Endometrial microvascular endothelial cells (primary cell): ENCODE measurements around the gene CLDN22. TPM values are rescaled to one million over a fixed set of nuclear protein-coding genes. Genes with fewer than 3 reads are reported as not detected.

ENCODE experiments used
- in situ Hi-C: cut with HindIII; loops from 2 replicates; pipeline ENCODE4 v1.10.0; 2017; ENCODE audit warnings: low sequenced_read_pairs, low pct_unique_long_range_greater_than_20kb; ENCODE audit errors: inconsistent ontology term
- total RNA-seq: library from RNA; depleted of rRNA; stranded (reverse); fragments of >200 nt; gene quantifications from one replicate; pipeline ENCODE4 v1.2.3, GENCODE V29; 2015; ENCODE audit errors: inconsistent ontology term

Gene CLDN22
- total RNA-seq, 1 donor from 2014 or later, result not detected

GRCh38 chr4:183291070-183291469 lies 29.0 kb downstream of the CLDN22 start:
- in situ Hi-C loops, result no loop called here

GRCh38 chr4:183289688-183290087 lies 30.4 kb downstream of the CLDN22 start:
- in situ Hi-C loops, result no loop called here

- in situ Hi-C loops, result no loop called here
Observed at GRCh38 chr4:183288955-183289354, 31.1 kb downstream of the CLDN22 start.

GRCh38 chr4:183287677-183288076 lies 32.4 kb downstream of the CLDN22 start:
- in situ Hi-C loops, result no loop called here

GRCh38 chr4:183287309-183287659 lies 32.8 kb downstream of the CLDN22 start:
- in situ Hi-C loops, result no loop called here

GRCh38 chr4:183286590-183287308 lies 33.3 kb downstream of the CLDN22 start:
- in situ Hi-C loops, result no loop called here

GRCh38 chr4:183285886-183286285 lies 34.2 kb downstream of the CLDN22 start:
- in situ Hi-C loops, result no loop called here

- in situ Hi-C loops, result no loop called here
Observed at GRCh38 chr4:183284965-183285364, 35.1 kb downstream of the CLDN22 start.

- in situ Hi-C loops, result no loop called here
Observed at GRCh38 chr4:183284258-183284785, 35.8 kb downstream of the CLDN22 start.

GRCh38 chr4:183276106-183276505 lies 44.0 kb downstream of the CLDN22 start:
- in situ Hi-C loops, result no loop called here

GRCh38 chr4:183272384-183272783 lies 47.7 kb downstream of the CLDN22 start:
- in situ Hi-C loops, result loop anchor here (25.0 kb wide), 1 partner anchor 335 kb away; no protein-coding TSS in a partner anchor

- in situ Hi-C loops, result loop anchor here (25.0 kb wide), 1 partner anchor 331 kb away; no protein-coding TSS in a partner anchor
Observed at GRCh38 chr4:183268556-183268955, 51.5 kb downstream of the CLDN22 start.

Other genes with a start within 250 kb of the CLDN22 start
- gene WWC2, start 221.0 kb downstream of the CLDN22 start, total RNA-seq, result 27.0 TPM
- not detected for gene CLDN24, start 2.1 kb upstream of the CLDN22 start, total RNA-seq
- 25.3 TPM for gene CDKN2AIP, start 124.4 kb upstream of the CLDN22 start, total RNA-seq
- gene ING2, start 184.8 kb upstream of the CLDN22 start, total RNA-seq, result 9.9 TPM